Glutamatergic neuron (in vitro differentiated cells): ENCODE results near the gene CCL23. TPM values are rescaled to one million over a fixed set of nuclear protein-coding genes. Genes with fewer than 3 reads are reported as not detected.

Source experiments
- DNase-seq: peaks from one replicate; pipeline ENCODE4 v3.0.0; 2022
- H3K27ac Mint-ChIP-seq: one replicate; pipeline ENCODE4 v1.8.0; 2020; ENCODE audit warnings: mild to moderate bottlenecking, mixed read lengths, inconsistent platforms; ENCODE audit not compliant: unreplicated experiment
- H3K27me3 Mint-ChIP-seq: one replicate; pipeline ENCODE4 v1.8.0; 2020; ENCODE audit warnings: mild to moderate bottlenecking, moderate library complexity, mixed read lengths, inconsistent platforms; ENCODE audit not compliant: unreplicated experiment
- H3K36me3 Mint-ChIP-seq: one replicate; pipeline ENCODE4 v1.8.0; 2020; ENCODE audit warnings: mild to moderate bottlenecking, mixed read lengths, inconsistent platforms; ENCODE audit not compliant: unreplicated experiment
- H3K4me1 Mint-ChIP-seq: one replicate; pipeline ENCODE4 v1.8.0; 2020; ENCODE audit warnings: mild to moderate bottlenecking, low read depth, mixed read lengths, inconsistent platforms; ENCODE audit not compliant: unreplicated experiment
- H3K4me3 Mint-ChIP-seq: one replicate; pipeline ENCODE4 v1.8.0; 2020; ENCODE audit warnings: mild to moderate bottlenecking, mixed read lengths, inconsistent platforms; ENCODE audit not compliant: unreplicated experiment
- H3K9me3 Mint-ChIP-seq: one replicate; pipeline ENCODE4 v1.8.0; 2020; ENCODE audit warnings: mild to moderate bottlenecking, moderate library complexity, mixed read lengths, inconsistent platforms; ENCODE audit not compliant: unreplicated experiment
- CTCF ChIP-seq: fragments of 200-600 bp; sonication (generic); IDR thresholded peaks from one replicate; pipeline ENCODE4 v1.5.0; 2021; ENCODE audit not compliant: partially characterized antibody, unreplicated experiment
- total RNA-seq: library from RNA; stranded (reverse); fragmentation: NEBNext Ultra II Directional; extraction: Animal tissue kit (Norgen Biotek cat#: 25700); gene quantifications from one replicate; pipeline ENCODE4 v1.2.1, GENCODE V29; 2021; ENCODE audit not compliant: unreplicated experiment

The CCL23 gene
- total RNA-seq, 1 donor from 2014 or later: not detected

GRCh38 chr17:35978346-35978745 is 39.4 kb downstream of the CCL23 start:
- H3K27ac Mint-ChIP-seq: no peak overlapping the region
- no peak for TF ChIP-seq CTCF
- peaks cover 4% of the 10 kb centered on the region for H3K27me3 Mint-ChIP-seq
- H3K4me1 Mint-ChIP-seq: no peaks in the 10 kb centered on the region
- DNase-seq: no peak
- no peak overlapping the region for H3K4me3 Mint-ChIP-seq
- H3K9me3 Mint-ChIP-seq: no peaks in the 10 kb centered on the region
- no peaks in the 10 kb centered on the region for H3K36me3 Mint-ChIP-seq

GRCh38 chr17:35977509-35977908 is 40.3 kb downstream of the CCL23 start:
- DNase-seq: no peak
- H3K36me3 Mint-ChIP-seq: no peaks in the 10 kb centered on the region
- H3K9me3 Mint-ChIP-seq: no peaks in the 10 kb centered on the region
- TF ChIP-seq CTCF: no peak
- peaks cover 4% of the 10 kb centered on the region for H3K27me3 Mint-ChIP-seq
- no peaks in the 10 kb centered on the region for H3K4me1 Mint-ChIP-seq
- H3K27ac Mint-ChIP-seq: no peak overlapping the region
- no peak overlapping the region for H3K4me3 Mint-ChIP-seq

GRCh38 chr17:35973333-35974260 is 44.2 kb downstream of the CCL23 start:
- no peaks in the 10 kb centered on the region for H3K36me3 Mint-ChIP-seq
- TF ChIP-seq CTCF: no peak
- no peaks in the 10 kb centered on the region for H3K4me1 Mint-ChIP-seq
- DNase-seq: no peak
- no peaks in the 10 kb centered on the region for H3K9me3 Mint-ChIP-seq
- no peak overlapping the region for H3K4me3 Mint-ChIP-seq
- no peaks in the 10 kb centered on the region for H3K27me3 Mint-ChIP-seq
- H3K27ac Mint-ChIP-seq: no peak overlapping the region

DNA sequence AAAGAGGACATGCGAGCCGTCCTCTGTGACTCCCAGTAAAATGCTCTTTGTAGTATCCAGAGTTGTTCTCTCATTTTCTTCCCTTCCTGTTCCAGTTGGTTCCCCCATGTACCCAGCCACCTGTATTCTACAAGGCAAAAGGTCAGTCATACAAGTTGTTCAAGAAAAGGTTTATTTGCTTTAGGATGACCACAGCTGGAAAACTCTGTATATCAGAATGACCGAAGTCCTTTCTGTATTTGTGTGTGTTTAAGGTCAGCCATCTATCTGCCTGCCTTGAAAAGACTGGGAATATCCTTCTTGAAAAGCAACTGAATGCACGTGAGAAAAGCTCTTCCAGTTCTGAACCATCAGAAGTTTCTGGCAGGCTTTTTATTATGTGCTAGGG is 44.8 kb downstream of the CCL23 start:
- Mint-ChIP-seq H3K27ac (no peak overlapping the region), H3K9me3 (no peaks in the 10 kb centered on the region), H3K36me3 (no peaks in the 10 kb centered on the region), H3K4me3 (no peak overlapping the region), H3K4me1 (no peaks in the 10 kb centered on the region), H3K27me3 (no peaks in the 10 kb centered on the region)
- no peak for DNase-seq
- TF ChIP-seq CTCF: no peak

GRCh38 chr17:35972535-35972934 is 45.2 kb downstream of the CCL23 start:
- no peaks in the 10 kb centered on the region for H3K36me3 Mint-ChIP-seq
- H3K9me3 Mint-ChIP-seq: no peaks in the 10 kb centered on the region
- no peak overlapping the region for H3K27ac Mint-ChIP-seq
- no peaks in the 10 kb centered on the region for H3K27me3 Mint-ChIP-seq
- TF ChIP-seq CTCF: no peak
- no peaks in the 10 kb centered on the region for H3K4me1 Mint-ChIP-seq
- no peak overlapping the region for H3K4me3 Mint-ChIP-seq
- no peak for DNase-seq
